Transverse colon (tissue), 4 donors: Measurements from ENCODE around the gene CAMK2D. TPM values are rescaled to one million over a fixed set of nuclear protein-coding genes. Genes with fewer than 3 reads are reported as not detected.

Experiments used
- DNase-seq: peaks from one replicate; pipeline ENCODE4 v3.0.0-alpha.2; 2019
- H3K27ac ChIP-seq, 4 donors: fragments of 200-600 bp; sonication (generic); 2 replicates each; pipeline ENCODE4 v1.5.1; 2016 to 2018; ENCODE audit warnings: inconsistent platforms in 4 of 4
- H3K27me3 ChIP-seq: fragments of 200-600 bp; sonication (generic); 2 replicates; pipeline ENCODE4 v1.5.1; 2017; ENCODE audit warnings: inconsistent platforms
- H3K36me3 ChIP-seq, 4 donors: fragments of 200-600 bp; sonication (generic); 2 replicates each; pipeline ENCODE4 v1.5.1; 2017 to 2019; ENCODE audit warnings: inconsistent platforms in 4 of 4
- H3K4me1 ChIP-seq, 4 donors: fragments of 200-600 bp; sonication (generic); 2 replicates each; pipeline ENCODE4 v1.5.1; 2017 to 2020; ENCODE audit warnings: inconsistent platforms in 4 of 4
- H3K4me3 ChIP-seq, 4 donors: fragments of 200-600 bp; sonication (generic); 1 replicate in 1 of 4; 2 replicates in 3 of 4; pipeline versions ENCODE4 v1.5.1 to v1.6.1; 2017 to 2019; ENCODE audit warnings: inconsistent platforms in 4 of 4
- H3K9me3 ChIP-seq, 2 donors: fragments of 200-600 bp; sonication (generic); 2 replicates each; pipeline ENCODE4 v1.5.1; 2017 to 2019; ENCODE audit warnings: inconsistent platforms in 2 of 2
- EP300 ChIP-seq: sonication (generic); formaldehyde crosslinking; IDR thresholded peaks from one replicate; pipeline ENCODE4 v1.6.1; 2017; ENCODE audit warnings: antibody characterized with exemption, low read depth
- POLR2A ChIP-seq: fragments of 450-650 bp; IDR thresholded peaks from one replicate; pipeline ENCODE4 v1.6.1; 2016; ENCODE audit warnings: antibody characterized with exemption, mild to moderate bottlenecking, moderate library complexity
- POLR2AphosphoS5 ChIP-seq, 3 donors: sonication (generic); formaldehyde crosslinking; IDR thresholded peaks; one replicate each; pipeline ENCODE4 v1.6.1; 2016; ENCODE audit warnings: antibody characterized with exemption in 3 of 3
- WGBS, 2 donors: methylation state at CpG; one replicate each; pipeline ENCODE4 v1.1.5; 2018; ENCODE audit warnings: low coverage in 1 of 2; 5-methylcytosine and 5-hydroxymethylcytosine counted together
- in situ Hi-C, 4 donors: fragments of 200-750 bp; cut with MboI; loops; one replicate each; pipeline versions ENCODE4 v1.15.0 to v1.15.1; 2017; ENCODE audit warnings: low sequenced_read_pairs in 3 of 4, low pct_ligation_motif_present in 1 of 4, low pct_unique_long_range_greater_than_20kb in 1 of 4
- intact Hi-C: fragments of 100-400 bp; cut with DNase I; formaldehyde crosslinking; loops from one replicate; pipeline ENCODE4 v1.15.1; 2023; ENCODE audit warnings: low total_unique reads
- total RNA-seq, 4 donors: library from RNA; depleted of rRNA; stranded (reverse); fragments of >200 nt; gene quantifications; one replicate each; pipeline ENCODE4 v1.1.0, GENCODE V29; 2016
- TF ChIP-seq, protein P1 (sequence below), 5 experiments: fragments of 200-600 bp in 3 of 5; fragments of 450-650 bp in 2 of 5; sonication (generic) in 3 of 5; IDR thresholded peaks; 1 replicate in 2 of 5; 2 replicates in 3 of 5; pipeline ENCODE4 v1.5.1; 2016 to 2017; ENCODE audit warnings: antibody characterized with exemption in 5 of 5, inconsistent platforms in 3 of 5, mild to moderate bottlenecking in 2 of 5, moderate library complexity in 1 of 5

The CAMK2D gene
- total RNA-seq, 4 donors from 2014 or later: 54.5 to 107 (median 84.7) TPM

DNA sequence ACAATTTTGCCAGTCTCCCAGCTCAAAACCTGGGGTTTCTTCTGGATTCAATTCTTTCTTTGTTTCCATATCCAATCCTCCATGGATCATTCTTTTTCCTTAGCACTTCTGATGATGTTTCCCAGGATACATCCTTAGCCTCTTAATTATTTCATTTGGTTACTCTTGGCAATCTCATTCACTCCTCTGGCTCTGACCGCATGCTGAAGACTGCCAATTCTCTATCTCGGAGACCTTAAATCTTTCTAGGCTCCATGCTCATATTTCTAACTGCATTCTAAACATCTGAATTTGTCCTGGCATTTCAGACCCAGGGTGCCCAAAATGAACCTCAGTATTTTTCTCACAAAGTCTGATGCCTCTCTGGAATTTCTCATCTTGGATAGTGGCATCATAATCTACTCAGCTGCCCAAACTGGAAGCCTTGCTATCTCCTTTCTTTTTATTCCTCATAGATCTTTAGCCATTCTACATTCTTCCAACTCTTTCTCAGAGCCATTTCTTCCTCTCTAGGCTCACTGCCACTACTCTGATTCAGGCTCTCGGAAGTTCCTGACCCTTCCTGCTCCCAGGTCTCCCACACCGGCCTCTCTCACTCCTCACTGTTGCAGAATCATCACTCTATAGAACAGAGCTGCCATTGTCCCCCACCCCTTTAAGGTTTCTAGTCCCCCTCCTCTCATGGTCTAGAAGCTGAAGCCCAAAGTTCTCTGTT is 290.2 kb downstream of the CAMK2D start:
- in situ Hi-C loops: no loop called here
- Histone ChIP-seq H3K27me3 (no peaks in the 10 kb centered on the region), H3K36me3 (no peaks in the 10 kb centered on the region), H3K27ac (peak overlapping the region; percentile 17 to 57 (median 43)), H3K9me3 (no peaks in the 10 kb centered on the region), H3K4me1 (peaks cover 0 to 45% (median 14%) of the 10 kb centered on the region in 4 donors), H3K4me3 (no peak overlapping the region)
- WGBS, 2 donors: 83 to 100% methylated on average over 2 to 4 of the region's 4 CpGs
- intact Hi-C loops: no loop called here
- TF ChIP-seq EP300 (no peak), POLR2AphosphoS5 (IDR thresholded peaks at IDR 0.05) (no peak), POLR2A (no peak)
- TF ChIP-seq, protein P1, sequence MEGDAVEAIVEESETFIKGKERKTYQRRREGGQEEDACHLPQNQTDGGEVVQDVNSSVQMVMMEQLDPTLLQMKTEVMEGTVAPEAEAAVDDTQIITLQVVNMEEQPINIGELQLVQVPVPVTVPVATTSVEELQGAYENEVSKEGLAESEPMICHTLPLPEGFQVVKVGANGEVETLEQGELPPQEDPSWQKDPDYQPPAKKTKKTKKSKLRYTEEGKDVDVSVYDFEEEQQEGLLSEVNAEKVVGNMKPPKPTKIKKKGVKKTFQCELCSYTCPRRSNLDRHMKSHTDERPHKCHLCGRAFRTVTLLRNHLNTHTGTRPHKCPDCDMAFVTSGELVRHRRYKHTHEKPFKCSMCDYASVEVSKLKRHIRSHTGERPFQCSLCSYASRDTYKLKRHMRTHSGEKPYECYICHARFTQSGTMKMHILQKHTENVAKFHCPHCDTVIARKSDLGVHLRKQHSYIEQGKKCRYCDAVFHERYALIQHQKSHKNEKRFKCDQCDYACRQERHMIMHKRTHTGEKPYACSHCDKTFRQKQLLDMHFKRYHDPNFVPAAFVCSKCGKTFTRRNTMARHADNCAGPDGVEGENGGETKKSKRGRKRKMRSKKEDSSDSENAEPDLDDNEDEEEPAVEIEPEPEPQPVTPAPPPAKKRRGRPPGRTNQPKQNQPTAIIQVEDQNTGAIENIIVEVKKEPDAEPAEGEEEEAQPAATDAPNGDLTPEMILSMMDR (IDR thresholded peaks at IDR 0.05): no peak
- no peak for DNase-seq

DNA sequence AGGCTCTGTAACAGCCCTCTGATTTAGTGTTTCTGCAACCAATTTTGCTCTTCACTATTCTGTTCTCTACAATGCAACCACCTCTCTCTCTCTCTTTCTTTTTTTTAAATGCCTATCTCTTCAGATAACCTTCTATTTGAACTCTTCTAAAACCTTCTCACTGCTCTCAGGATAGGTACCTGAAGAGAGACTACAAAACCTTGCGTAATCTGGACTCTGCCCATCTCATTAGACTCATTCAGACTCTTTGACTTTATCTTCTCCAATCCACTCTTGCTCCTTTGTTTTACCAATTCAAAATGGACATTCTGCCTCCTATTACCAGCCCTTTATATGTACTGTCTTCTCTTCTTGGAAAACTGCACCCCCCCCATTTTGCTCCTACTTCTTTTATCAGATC is 291.6 kb downstream of the CAMK2D start:
- intact Hi-C loops: no loop called here
- H3K27ac ChIP-seq: peak overlapping the region; percentile 75 to 85 (median 84)
- no peaks in the 10 kb centered on the region for H3K27me3 ChIP-seq
- peaks cover 0 to 6% (median 2%) of the 10 kb centered on the region in 4 donors for H3K36me3 ChIP-seq
- in situ Hi-C loops: no loop called here
- no peak for DNase-seq
- no peak overlapping the region for H3K4me3 ChIP-seq
- TF ChIP-seq, protein P1 (IDR thresholded peaks at IDR 0.05): no peak
- no peak for TF ChIP-seq POLR2A
- TF ChIP-seq POLR2AphosphoS5 (IDR thresholded peaks at IDR 0.05): no peak
- TF ChIP-seq EP300: no peak
- no peaks in the 10 kb centered on the region for H3K9me3 ChIP-seq
- H3K4me1 ChIP-seq: peaks cover 0 to 45% (median 14%) of the 10 kb centered on the region in 4 donors
- WGBS, 2 donors: 100% methylated on average over 1 of the region's 1 CpG

DNA sequence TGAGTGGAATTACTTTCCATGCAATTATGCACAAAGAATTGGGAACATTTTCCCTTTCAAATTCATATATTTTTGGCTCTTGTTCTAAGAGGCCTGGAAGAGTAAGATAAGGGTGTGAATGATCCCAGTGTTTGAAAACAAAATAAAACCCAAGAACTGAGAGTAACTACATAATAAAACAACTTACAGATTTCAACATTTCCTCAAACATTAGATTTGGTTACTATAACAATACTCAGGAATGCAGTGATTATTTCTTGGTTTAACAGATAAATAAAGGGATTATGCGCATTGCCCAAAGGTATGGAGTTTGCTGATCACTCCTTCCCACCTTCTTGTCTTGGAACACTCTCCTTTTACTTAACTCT is 292.5 kb downstream of the CAMK2D start:
- 91 to 100% methylated on average over 1 of the region's 1 CpG for WGBS, 2 donors
- H3K4me1 ChIP-seq: peaks cover 0 to 45% (median 14%) of the 10 kb centered on the region in 4 donors
- H3K4me3 ChIP-seq: no peak overlapping the region
- TF ChIP-seq POLR2A (no peak), POLR2AphosphoS5 (IDR thresholded peaks at IDR 0.05) (no peak), EP300 (no peak)
- TF ChIP-seq, protein P1 (IDR thresholded peaks at IDR 0.05): no peak
- peaks cover 0 to 13% (median 5%) of the 10 kb centered on the region in 4 donors for H3K36me3 ChIP-seq
- intact Hi-C loops (no loop called here), in situ Hi-C loops (no loop called here)
- H3K27ac ChIP-seq: peak overlapping the region; percentile 75 to 85 (median 84)
- no peak for DNase-seq
- no peaks in the 10 kb centered on the region for H3K9me3 ChIP-seq
- no peaks in the 10 kb centered on the region for H3K27me3 ChIP-seq

DNA sequence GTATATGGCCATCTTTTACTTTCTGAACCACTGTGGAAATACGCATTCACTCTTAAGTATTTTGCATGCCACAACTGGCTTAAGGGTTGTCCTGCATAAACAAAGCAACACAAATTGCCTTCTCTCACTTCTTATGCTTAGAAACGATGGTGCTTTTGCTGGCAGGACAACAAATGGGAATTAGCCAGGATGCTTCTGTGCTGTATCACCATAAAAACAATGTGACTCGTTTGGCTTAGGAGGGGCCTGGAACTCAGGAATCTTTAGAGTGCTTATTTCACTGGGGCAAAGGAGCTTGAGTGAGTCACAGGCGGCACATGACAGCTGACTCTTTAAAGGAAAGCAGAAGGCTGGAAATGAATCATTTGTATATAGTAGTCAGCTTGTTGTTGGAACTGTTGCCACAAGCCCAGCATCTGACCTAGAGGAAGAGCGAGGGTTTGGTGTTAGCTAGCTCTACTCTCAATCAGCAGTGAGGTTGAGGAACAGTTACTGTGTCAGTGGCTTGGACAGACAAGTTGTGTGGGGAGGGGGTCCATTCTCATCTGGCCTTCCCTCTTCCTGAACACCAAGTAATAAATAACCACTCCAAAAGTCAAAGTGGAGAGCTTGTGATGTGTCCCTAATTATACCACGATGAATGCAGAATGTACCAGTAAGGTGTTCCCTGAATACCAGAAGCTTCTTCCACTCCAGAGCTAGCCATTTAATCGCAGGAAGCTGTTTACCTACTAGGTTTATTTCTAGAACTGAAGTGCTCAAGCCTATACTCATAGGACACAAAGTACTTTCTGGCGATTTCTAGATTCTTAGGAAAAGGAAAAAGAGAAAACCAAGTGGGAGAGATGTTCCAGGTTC is 293.1 kb downstream of the CAMK2D start:
- Histone ChIP-seq H3K4me1 (peaks cover 0 to 45% (median 14%) of the 10 kb centered on the region in 4 donors), H3K27me3 (no peaks in the 10 kb centered on the region), H3K4me3 (no peak overlapping the region), H3K36me3 (peaks cover 0 to 19% (median 5%) of the 10 kb centered on the region in 4 donors), H3K27ac (peak overlapping the region; percentile 75 to 85 (median 84)), H3K9me3 (no peaks in the 10 kb centered on the region)
- DNase-seq: peak; percentile 68
- intact Hi-C loops: no loop called here
- in situ Hi-C loops: no loop called here
- 46 to 58% methylated on average over 6 to 8 of the region's 8 CpGs for WGBS, 2 donors
- TF ChIP-seq EP300 (peak; percentile 51), POLR2A (no peak), POLR2AphosphoS5 (IDR thresholded peaks at IDR 0.05) (peak; percentile 76 to 91 (median 89))
